KOPT-K1 (cell line): ENCODE results near the gene SP7.

ENCODE experiments used
- H3K27ac ChIP-seq: fragments of 200-600 bp; sonication (generic); 2 replicates; pipeline ENCODE4 v1.5.1; 2016; ENCODE audit warnings: antibody characterized with exemption, mild to moderate bottlenecking, low read depth, low read length; ENCODE audit not compliant: poor library complexity, severe bottlenecking
- H3K36me3 ChIP-seq: fragments of 200-600 bp; sonication (generic); 2 replicates; pipeline ENCODE4 v1.5.1; 2017; ENCODE audit warnings: antibody characterized with exemption, mild to moderate bottlenecking, low read length, moderate library complexity; ENCODE audit not compliant: insufficient read depth
- H3K9me3 ChIP-seq: fragments of 200-600 bp; sonication (generic); 2 replicates; pipeline ENCODE4 v1.5.1; 2017; ENCODE audit warnings: antibody characterized with exemption, low read length, mild to moderate bottlenecking; ENCODE audit not compliant: insufficient read depth, poor library complexity, severe bottlenecking

Gene SP7

DNA sequence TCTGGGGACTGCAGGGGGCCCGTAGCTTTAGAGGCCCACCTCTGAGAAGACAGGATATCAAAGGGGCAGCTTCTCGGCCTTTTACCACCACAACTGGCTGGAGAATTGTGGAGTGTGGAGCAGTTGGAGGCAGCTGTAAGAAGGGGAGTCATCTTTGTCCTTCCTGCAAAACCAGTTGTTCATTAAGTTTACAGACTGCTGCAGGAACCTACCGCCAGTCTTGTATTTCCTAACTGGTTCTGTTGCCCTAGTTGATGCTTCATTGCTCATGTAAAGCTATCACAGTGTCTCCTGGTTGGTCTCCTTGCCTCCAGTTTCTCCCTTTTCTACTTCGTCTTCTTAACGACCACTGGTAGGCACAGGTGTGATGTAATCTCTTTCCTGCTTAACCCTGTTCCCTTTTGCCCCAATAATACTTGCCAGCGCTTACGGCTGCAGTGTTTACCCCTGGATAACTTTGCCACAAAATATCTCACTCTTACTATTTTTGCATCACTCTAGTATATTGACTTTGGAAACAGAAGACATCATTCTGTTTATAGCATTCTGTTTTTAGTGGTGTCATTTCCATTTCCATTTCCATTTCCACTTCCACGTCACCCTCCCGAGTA is 56.2 kb downstream of the SP7 start:
- peaks cover 100% of the 10 kb centered on the region for H3K36me3 ChIP-seq
- H3K9me3 ChIP-seq, result no peaks in the 10 kb centered on the region
- no peak overlapping the region for H3K27ac ChIP-seq

DNA sequence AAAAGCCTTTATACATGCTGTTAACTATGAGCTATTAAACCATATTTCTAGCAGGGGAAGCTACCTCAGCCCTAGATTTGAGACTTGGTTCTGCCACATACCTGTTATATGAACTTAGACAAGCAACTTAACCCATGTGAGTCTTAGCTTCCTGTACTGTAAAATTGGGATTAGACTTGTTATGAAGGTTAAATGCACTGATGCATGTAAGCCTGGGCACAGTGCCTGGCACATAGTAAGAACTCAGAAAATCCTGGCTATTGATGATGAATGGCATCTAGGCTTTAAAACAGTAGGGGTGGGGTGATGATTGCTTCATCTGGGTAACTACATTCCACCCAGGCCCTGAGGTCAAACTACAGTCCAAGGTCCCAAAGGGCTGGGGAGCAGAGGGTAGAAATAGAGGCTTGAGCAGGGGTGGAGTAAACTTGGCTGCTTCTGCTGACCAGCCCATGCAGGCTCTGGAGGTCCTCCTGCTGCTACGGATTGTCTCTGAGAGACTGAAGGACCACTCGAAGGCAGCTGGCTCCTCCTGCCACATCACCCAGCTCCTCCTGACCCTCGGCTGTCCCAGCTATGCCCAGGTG is 56.8 kb downstream of the SP7 start:
- no peak overlapping the region for H3K27ac ChIP-seq
- no peaks in the 10 kb centered on the region for H3K9me3 ChIP-seq
- peaks cover 100% of the 10 kb centered on the region for H3K36me3 ChIP-seq

DNA sequence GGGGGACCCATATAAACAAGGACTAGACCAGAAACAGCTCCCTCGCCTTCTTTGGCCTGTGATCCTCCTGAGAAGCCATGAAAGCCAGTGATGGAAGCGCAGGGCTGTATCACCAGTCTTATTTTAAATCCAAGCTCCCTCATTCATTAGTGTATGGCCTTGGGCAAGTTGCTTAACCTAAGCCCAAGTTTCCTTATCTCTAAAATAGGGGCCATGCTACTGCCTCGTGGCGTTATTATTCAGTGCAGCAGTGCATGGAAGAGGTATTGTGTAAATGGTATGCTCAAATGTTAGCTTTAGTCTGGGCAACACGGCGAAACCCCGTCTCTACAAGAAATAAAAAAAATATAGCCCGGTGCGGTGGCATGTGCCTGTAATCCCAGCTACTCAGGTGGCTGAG is 58.2 kb downstream of the SP7 start:
- Histone ChIP-seq H3K27ac (no peak overlapping the region), H3K9me3 (no peaks in the 10 kb centered on the region), H3K36me3 (peaks cover 100% of the 10 kb centered on the region)
